Retinal pigment epithelial cell (primary cell): ENCODE measurements around the gene C22orf39.

Experiments
- DNase-seq: peaks from one replicate; pipeline ENCODE4 v3.0.0-alpha.2; 2010; ENCODE audit warnings: low read depth
- H3K4me3 ChIP-seq: 2 replicates; pipeline ENCODE4 v1.5.1; 2011; ENCODE audit warnings: mild to moderate bottlenecking, low read length, control low read depth, moderate library complexity
- CTCF ChIP-seq: conservative IDR thresholded peaks from 2 replicates; pipeline ENCODE4 v1.5.1; 2011; ENCODE audit warnings: low read depth, low read length, control low read depth, inconsistent platforms

Gene C22orf39

GRCh38 chr22:19480789-19481188, 33.3 kb upstream of the C22orf39 start:
- no peak for DNase-seq
- peak overlapping the region; percentile 95 for H3K4me3 ChIP-seq
- no peak for TF ChIP-seq CTCF

- DNase-seq: no peak
Measured at GRCh38 chr22:19480173-19480568, 32.7 kb upstream of the C22orf39 start.

GRCh38 chr22:19479355-19480172, 32.1 kb upstream of the C22orf39 start, which contains the start of gene CDC45:
TSS of gene CDC45 (plus strand) at chr22:19479920. CDS start at chr22:19479969, 49 bp downstream.
- peak; percentile 94 for DNase-seq
- no peak for TF ChIP-seq CTCF
- H3K4me3 ChIP-seq: peak within 1 kb of the TSS; percentile 95

More at GRCh38 chr22:19480173-19480568, 32.7 kb upstream of the C22orf39 start:
- peak overlapping the region; percentile 95 for H3K4me3 ChIP-seq
- no peak for TF ChIP-seq CTCF

DNA sequence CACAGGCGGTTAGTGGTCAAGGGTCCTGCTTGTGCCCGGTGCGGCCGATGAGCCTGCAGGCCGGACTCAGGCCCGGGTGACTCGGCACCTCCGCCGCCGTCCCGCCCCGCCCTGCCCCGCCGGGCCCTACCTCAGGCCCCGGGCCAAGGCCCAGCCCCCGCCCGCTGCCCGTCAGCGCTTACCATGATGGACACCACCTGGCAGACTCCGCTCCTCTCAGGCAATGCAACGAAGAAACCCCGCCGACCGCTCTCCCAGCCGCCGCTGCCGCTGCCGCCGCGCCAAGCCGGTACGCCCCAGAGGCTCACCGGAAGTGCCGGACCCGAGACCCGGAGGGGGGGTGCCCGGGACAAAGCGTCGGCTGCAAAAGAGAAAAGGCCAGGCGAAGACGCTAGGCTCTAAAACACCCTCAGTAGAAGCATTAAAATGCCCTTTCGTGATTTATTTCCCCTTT, 31.4 kb upstream of the C22orf39 start, which contains the start of gene UFD1:
Gene UFD1, minus strand, starts transcription at position 293 of the 454 bp plus-strand sequence. Its CDS starts 108 bp downstream, at position 185.
- no peak for TF ChIP-seq CTCF
- peak; percentile 35 for DNase-seq
- H3K4me3 ChIP-seq: peak within 1 kb of the TSS; percentile 95

DNA sequence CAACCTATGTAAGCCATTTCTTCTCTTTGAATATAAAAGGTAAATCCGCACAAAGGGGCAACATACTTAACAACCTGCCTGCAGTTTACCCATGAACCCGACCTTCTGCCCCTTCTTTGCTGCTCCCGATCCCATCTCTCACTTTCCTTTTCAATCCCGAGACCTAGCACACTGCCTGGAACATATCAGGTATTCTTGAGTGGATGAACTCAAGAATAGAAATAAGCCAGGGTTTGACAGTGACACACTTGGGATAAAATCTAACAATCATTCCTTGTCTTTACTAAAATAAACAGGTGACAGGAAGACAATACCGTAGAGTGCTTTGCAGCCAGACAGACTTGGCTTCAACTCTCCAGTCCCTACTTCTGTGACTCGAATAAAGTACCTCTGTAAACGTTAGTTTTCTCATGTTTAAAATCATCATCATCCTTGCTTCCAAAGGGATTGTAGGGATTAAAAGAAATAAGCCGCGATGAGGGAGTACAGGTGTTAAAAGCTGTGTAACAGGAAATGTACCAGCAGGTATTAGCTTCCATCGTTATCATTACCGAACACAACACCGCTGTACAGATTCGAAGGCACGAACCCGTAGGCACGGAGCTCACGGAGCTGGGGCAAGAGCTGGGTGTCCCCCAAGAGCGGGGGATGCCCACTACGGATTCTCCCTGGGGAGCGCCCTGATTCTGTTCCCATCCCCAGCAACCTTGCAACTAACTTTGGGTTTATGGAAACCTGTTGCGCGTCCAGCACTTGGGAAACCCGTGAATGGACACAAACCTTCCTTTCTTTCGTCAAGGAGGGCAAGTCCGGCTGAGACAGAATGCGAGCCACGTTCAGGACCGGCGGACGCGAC, 30.8 kb upstream of the C22orf39 start:
- DNase-seq: no peak
- TF ChIP-seq CTCF: no peak
- peak overlapping the region; percentile 95 for H3K4me3 ChIP-seq

DNA sequence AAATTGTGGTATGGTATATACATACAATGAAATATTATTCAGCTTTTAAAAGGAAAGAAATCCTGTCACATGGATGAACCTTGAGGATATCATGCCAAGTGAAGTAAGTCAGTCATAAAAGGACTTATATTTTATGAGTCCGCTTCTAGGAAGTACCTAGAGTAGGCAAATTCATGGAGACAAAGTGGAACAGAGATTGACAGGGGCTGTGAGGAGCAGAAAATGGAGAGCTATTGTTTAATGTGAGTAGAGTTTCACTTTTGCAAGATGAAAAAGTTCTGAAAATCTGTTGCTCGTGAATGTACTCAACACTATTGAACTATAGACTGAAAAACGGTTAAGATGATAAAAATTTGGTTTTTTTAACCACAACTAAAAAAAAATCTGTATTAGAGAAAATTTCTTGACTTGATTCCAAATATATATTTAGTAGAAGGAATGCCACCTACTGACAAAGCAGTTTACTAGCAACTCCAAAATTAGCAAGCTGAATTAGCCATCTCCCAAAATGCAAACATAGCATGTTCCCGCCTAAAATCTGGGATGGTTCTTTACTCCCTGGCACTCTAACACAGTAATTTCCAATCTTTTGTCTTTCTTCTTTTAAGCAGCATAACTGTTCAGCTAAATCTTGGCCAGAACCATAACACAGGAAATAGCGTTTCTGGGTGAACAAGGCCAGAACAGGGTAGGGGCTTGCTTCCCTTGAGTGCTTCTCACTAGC, 30.0 kb upstream of the C22orf39 start:
- no peak for DNase-seq
- H3K4me3 ChIP-seq: peak overlapping the region; percentile 95
- peak; percentile 22 for TF ChIP-seq CTCF
